CD4-positive, alpha-beta T cell treated with Interleukin-1 beta for 1 hour (primary cell): ENCODE data around the gene STEAP3.
"Not testable (repeated sequence)": the region's sequence is repeated elsewhere in the genome, so short reads cannot be mapped to it uniquely, and the experiment has no call there.

Source experiments
- DNase-seq, 2 donors: peaks; one replicate each; pipeline ENCODE4 v3.0.0-alpha.2; 2020 to 2022

The STEAP3 gene

DNA sequence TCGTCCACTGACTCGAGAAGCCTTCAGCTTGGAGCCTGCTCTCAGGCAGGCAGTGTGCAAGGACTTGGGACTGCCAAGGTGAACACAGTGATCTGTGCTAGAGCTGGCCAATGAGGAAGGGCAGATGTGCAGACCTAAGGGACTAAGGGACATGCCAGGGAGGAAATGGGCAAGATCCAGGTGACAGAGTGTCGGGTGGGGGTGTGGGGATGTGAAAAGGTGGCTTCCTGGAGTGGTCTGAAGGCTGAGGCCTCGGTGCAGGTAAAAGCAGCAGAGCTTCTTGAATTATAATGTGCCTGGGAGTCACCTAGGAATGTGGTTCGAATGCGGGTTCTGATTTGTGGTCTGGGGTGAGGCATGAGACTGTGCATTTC, 42.0 kb downstream of the STEAP3 start:
- no peak for DNase-seq

DNA sequence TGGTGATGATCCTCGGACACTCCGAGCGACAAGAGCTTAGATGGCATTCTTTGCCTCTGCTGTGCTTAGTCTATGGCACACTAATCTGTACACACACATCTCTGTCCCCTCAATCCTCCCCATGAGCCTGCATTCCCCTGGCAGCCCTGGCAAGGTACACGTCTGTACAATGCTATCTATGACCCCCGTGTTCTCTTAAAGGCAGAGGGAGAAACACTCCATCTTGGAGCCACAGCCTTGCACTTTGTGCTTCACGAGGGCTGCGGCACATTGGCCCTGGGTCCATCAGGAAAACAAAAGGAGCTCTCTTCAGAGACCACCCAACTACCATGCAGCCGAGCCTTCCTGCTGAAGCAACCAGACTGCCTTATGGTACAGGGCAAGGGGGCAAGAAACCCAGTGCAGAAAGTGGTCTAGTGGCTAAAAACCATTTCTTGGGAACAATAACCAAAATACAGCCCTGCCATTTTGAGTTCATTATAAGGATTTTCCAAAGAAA, 42.5 kb downstream of the STEAP3 start:
- DNase-seq, result no peak

DNA sequence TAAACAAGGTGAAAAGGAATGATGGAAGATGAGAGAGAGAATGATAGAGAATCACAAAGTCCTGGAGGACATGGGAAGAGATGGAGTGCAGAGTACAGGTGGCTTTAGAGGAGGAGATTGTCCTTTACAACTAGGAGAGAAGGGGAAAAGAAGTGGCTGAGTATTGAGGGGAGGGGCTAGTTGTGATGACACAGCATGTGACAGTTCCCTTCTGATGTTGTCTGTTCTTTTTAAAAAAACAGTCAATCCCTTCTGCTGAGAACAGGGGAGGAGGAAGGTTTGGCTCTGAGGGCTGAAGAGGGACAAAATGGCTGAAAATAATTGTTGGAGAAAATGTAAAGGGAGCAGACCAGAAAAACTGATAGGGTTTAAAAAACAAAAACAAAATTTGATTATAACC, 44.0 kb downstream of the STEAP3 start:
- no peak for DNase-seq

DNA sequence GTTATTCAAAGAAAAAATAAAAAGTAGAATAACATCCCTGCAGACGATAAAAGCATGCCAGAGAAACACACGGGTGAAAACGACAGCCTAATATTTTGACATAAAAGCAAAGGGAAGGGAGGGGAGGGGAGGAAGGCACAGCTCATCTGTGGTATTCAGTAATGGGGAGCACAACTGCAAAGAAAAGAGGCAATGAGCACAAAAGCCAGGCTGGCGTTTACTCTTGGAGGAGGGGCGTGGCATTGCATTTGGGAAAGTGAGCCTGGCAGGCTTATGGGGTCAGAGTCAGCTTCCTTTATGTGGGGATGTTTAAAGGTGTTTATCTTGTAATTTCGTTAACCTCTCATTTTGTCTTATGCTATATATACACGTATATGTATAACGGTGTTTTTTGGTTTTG, 53.2 kb downstream of the STEAP3 start:
- DNase-seq, result no peak

DNA sequence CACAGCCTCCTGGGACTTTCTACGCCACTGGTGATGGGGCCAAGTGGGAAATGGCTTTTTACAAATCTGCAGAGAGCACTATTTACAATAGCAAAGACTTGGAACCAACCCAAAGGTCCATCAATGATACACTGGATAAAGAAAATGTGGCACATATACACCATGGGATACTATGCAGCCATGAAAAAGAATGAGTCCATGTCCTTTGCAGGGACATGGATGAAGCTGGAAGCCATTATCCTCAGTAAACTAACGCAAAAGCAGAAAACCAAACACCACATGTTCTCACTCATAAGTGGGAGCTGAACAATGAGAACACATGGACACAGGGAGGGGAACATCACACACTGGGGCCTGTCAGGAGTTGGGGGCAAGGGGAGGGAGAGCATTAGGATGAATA, 54.8 kb downstream of the STEAP3 start:
- DNase-seq, result not testable (repeated sequence)

DNA sequence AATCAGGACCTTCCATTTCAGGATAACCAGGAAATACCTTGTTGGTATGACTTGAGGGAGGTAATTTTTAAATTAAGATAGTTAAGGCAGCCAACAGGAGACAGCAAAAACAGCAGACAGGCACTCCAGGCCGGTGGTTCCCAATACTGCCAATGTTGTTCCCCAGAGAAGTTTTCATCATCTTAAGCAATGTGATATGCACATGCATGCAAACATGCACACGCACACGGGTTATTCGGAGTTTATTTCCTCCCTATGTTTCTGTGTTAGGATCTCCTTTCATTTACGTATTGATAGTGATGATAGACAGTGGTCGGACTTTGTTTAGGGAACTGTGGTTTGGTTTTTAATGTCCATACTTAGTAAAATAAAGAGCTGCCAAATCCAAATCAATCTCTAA, 55.3 kb downstream of the STEAP3 start:
- DNase-seq, result no peak

DNA sequence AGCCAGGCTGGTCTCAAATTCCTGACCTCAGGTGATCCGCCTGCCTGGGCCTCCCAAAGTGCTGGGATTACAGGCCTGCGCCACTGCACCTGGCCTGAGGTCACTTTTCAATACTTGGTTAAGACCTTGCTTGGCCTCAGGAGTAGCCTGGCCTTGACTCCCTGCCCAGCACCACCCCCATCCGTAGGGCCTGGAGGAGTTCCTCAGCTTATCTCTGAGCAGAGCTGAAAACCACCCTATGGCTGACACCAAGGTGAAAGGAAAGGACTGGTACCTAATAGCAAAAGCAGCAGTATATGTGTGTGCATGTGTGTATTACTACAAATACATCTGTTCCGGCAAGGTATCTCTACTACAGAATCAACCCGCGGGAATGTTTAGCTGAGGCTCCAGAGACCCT, 56.0 kb downstream of the STEAP3 start:
- DNase-seq, result no peak

DNA sequence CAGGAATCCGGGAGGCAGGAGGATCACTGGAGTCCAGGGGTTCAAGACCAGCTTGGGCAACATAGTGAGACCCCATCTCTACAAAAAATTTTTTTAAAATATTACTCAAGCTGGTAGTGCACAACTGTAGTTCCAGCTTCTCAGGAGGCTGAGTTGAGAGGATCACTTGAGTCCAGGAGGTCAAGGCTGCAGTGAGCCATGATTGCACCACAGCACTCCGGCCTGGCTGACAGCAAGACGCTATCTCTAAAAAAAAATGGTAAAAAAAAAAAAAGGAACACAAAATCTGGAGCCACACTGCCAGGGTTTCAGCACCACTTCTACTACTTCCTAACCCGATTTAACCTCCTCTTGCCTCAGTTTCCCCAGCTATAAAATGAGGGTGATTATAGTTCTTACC, 57.0 kb downstream of the STEAP3 start:
- DNase-seq, result no peak

DNA sequence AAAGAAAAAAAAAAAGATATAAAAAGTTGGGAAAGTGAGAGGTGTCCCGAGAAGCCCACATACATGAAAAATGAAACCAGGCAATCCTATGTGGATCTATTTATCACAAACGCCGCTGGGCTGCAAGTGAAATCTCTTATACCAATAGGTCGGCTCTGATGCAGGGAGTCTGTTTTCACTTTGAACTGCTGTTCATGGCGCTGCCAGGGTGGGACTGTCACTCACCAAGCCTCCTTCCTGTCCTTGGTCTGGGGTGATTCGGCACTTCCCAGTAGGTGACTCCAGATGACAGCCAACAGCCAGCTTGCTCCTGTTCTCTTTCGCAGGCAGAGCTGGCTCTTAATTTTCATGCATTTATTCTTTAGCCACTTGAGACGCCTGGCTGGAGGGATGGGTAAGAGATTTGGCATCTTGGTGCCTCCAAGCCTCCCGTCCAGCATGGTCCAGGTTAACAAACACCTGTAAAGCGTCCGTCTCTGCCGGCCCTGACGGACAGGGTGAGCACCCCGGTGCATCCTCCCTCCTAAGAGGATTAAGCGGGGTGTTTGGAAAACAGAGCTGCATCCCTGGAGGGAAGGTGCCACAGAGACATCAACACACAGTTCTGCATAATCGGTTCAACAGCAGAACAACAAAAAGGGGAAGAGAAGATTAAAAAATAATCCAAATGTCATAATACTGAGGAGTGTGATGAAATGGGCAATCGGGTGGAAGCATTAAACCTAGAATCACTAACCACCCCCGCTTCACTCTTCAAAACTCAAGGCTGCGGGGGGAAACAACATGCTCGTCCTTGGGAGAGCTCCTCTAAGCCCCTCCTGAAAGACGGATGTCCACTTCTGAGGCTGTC, 58.7 kb downstream of the STEAP3 start:
- DNase-seq, result no peak

DNA sequence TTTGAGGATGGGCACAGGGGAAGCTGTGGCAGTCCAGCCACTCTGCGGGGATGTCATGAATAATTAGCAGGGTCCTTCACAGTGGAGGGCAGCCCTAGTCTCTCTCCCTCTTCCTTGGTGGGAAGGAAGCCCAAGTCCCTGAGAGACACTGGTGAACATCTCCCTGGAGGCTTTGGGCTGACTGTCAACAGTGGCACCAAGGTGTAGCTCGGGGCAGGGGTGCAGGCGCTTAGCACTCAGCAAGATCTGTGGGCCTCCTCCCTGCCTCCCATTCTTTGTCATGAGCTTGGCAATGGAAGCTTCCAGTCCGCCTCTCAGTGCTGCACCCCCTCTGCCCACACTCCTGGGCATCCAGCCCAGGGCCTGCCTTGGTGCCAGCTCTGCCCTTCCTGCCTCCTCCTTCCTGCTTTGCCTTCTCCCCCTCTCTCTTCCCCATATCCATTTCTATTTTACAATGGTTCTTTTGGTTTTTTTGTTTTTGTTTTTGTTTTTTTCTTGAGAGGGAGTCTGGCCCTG, 59.4 kb downstream of the STEAP3 start:
- no peak for DNase-seq

DNA sequence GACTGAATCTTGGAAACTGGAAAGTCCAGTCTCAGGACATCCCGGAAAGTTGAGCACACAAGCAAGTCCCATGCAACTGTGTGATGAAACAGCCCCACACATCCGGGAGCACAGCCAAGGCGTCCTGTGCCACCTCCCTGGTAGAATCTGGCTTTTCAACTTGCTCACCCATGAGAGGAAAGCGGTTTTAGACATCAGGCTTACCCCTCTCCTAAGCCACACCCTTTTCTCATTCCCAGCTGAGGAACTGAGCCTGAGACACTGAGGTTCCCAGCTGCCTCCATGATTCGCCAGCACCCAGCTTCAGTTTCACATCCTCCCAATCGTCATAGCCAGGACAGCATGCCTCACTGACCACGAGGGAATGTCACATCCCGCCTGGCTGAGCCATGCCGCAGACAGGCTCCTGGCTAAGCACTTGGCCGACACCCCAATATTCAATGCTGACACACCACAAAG, 60.3 kb downstream of the STEAP3 start:
- DNase-seq, result peak in 1 of 2 donors; percentile 69

DNA sequence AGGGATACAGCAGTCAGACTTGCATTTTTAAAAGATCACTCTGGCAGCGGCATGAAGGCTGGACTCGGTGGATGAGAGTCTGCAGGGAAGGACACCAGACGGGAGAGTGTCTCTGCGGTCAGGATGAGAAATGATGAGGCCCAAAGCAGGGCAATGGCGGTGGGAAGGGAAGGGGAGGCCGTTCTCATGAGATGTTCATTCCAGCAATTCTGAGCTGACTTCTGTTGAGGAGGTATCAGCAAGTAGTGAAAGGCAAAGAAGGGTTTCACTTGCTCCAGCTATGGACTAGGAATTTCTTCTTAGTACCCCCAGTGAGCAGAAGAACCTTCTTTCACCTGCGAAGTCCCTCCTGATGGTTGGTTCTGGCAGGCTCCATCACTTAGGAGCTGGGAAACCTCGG, 63.0 kb downstream of the STEAP3 start:
- no peak for DNase-seq

DNA sequence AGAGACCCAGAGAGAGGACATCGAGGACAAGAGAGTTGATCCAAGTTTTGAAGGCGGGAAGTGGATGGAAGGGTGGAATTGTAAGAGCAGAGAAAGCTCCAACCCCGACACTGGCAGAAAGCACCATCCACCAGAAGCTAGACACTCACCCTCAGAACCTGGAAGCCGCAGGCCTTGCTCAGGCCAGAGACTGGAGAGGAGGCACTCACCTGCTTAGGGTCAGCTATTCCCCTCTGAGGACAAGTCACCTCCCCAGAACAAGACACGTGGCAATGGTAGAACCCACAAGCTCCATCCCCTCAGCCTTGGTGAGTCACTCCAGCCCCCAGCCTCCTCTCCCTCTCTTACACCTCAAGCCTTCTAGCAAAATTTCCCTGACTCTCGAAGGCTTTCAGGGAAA, 64.9 kb downstream of the STEAP3 start:
- DNase-seq, result no peak

DNA sequence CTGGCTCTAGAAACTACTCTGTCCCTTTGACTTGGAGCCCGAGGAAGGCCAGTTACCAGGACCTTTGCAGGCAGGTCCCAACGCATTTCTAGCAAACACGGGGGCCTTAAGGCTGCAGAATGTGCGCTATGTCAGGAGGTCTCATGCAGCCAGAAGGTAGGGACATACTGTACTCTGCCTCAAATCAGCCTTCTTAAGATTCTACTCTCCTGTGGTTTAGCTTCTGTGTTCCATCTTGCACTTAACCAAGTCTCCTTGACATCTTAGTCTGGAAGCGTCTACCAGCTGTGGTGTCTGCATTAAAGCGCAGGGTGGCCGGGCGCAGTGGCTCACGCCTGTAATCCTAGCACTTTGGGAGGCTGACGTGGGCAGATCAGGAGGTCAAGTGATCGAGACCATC, 65.5 kb downstream of the STEAP3 start:
- DNase-seq, result no peak

DNA sequence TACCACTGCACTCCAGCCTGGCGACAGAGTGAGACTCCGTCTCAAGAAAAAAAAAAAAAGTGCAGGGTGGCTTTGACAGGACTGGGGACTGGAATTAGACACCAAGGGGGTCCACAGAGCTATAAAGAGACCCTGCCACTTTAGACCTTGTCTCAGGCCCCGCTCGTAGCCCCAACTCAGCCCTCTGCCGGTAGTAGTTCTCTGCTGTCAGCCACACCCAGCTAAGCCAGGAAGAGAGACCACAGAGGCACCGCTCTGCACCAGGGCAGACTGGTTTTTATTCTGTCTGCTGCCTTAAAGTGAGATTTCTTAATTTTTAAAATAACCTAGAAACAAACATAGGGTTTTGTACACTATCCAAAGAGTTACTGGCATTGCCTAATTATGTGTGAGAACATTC, 66.0 kb downstream of the STEAP3 start:
- DNase-seq, result no peak

DNA sequence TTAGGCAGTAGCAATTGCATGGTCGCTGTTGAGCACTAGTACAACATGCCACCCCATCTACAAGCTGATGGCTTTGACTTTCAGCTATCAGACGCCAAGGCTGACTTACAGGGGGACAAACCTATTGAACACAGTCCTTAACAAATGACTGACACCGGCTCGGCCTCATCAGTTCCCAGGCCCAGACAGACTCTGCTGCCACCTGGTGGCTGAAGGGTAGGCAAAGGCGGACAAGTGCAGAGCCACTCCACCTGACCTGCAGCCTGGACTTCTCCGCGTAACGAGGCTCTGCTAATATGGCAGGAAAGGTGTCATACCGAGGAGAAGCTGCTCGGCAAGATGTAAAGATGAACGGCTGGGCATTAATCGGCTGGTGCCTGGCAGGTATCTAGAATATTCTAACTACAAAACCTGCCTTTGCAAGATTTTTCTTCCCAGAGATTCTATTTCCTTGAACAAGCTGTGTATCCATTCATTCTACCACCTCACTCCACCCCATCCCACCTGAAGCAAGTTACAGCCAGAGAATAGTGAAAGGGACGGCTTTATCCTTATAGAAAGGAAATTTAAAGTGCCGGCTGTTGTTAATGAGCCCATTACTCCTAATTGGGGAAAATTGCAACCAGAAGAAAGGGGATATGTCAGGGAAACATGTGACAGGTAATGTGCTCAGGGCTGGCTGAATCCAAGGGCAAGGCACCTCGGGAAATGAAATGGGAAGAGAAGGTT, 67.4 kb downstream of the STEAP3 start:
- DNase-seq, result no peak

DNA sequence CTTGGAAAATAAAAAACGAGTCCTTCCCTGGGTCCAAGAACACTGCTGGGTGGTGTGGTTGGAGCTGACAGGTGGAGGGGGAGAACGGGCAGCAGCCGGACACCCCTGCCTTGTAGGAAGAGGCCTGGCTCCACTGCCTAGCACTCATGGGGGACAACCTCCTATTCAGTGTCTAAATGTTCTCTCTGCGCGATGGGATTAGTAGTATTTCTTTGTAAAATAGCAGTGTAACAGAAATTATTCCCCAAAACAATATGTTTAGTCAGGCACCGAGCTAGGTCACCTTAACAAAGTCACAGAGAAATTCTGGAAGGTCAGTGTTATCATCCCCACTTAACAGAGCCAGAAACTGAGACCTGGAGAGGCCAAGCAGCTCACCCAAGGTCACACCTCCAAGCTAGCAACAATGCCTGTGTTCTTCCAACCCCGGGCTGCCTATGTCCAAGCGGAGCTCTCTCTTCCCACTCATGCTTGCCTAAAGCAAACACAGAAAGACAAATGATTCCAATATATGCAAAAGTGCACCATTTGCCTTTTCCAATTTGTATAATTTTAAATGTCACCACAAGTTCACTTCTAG, 68.0 kb downstream of the STEAP3 start:
- DNase-seq, result no peak

DNA sequence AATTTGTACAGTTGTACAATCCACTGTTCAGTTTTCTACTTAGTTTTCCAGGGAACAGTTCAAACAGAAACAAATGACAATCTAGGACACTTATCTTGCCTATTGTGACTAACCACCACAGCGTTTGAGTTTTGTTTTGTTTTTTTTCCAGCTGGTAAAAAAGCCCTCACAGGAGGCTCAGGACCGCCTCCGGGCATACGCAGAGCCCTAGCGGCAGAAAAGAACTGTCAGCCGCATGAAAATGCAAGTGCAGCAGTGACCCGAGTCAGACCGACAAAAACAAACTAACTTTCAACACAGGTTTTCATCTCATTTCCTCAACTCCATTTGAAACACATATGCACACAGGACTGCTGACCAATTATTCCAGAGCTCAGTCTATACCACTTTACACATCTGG, 68.6 kb downstream of the STEAP3 start:
- no peak for DNase-seq

DNA sequence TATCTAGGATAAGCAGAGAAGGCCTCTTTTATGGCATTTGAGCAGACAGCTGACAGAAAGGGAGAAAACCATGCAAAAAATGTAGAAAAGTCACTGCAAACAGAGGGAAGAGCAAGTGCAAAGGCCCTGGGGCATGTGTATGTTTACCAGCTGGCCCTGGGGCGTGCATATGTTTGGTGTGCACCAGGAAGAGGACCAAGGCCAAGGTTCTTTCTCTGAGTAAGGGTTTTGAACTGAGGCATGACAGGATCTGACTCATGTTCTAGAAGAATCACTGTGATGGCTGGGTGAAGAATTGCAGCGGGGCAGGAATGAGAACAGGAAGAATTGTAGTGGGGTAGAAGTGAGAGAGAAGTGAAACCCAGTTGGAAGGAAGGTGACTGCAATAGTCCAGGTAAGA, 69.6 kb downstream of the STEAP3 start:
- DNase-seq, result no peak

DNA sequence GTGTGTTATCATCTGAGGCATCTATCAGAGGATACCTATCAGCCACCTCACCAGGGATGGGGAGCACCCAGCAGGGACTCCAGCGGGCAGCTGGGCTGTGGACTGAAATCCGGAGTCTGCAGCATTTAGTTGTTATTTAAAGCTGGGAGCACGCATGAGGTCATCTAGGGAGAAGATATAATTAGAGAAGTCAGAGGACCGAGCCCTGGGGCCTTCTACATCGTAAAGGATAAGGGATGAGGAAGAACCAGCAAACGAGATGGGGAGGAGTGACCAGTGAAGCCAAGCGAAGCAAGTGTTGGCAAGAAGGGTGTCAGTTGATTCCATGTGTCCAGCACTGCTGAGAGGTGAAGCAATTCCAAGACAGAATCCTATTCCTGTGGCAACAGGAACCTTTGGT, 70.3 kb downstream of the STEAP3 start:
- no peak for DNase-seq

DNA sequence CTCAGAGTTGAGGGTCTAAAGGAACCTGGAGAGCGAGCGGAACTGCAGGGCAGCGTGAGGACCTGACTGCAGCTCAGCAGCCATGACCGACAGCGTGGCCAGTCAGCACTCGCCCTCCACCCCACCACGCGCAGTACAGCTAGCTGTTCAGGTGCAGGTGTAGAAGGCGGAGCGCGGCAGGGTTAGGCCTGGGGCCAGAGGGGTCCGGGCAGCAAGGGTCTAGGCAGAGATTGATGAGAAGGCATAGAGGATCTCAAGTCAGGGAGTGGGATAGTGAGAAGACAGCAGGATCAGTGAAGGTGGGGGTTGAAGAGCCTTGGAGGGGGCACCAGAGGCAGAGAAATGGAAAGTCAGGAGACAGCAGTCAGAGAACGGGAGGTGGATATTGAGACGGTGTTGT, 71.0 kb downstream of the STEAP3 start:
- no peak for DNase-seq

DNA sequence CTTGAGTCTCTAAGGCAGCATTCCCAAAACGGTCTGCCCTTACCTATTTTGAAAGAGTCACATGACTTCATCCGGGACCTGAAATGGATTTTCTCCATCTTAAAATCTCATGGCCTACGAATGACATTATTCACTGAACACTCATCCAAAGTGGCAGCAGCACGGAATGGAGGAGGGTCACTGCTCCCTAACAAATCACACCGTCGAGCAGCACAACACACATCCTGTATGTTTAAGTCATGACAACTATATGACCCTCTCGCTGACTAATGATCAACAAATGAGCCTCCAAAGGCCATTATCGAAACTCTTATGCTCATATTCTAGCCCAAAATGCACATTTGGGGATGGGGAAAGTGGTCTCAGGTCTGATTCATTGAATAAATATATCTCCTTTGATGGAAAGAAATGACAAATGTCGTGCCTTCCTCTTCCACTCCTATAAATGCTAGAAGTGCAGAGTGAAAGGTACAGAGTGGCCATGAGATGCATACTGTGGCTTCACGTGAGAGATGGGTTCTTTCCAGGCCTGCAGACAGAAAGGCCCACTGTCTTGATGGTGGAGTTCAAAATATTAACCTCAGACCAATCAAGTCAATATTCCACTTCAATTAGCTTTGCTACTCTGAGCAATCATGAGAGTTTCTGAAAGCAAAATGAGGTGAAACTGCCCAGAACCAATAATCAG, 72.2 kb downstream of the STEAP3 start:
- DNase-seq, result no peak

DNA sequence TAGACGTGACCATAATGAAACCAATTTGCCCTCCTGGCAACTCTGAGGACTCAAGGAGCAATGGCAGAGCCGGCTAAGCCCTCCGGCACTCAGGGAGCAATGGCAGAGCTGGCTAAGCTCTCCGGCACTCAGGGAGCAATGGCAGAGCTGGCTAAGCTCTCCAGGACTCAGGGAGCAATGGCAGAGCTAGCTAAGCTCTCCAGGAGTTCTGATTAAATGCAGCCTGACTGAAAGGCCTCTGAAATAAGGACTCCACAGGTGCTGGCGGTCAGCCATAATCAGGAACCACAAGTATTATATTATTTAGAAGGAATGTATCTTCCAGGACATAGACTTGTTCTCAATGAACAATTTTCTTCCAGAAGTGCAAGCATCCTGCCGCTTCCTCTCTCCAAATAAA, 77.8 kb downstream of the STEAP3 start:
- no peak for DNase-seq
